ENCODE data around the gene POMT2.
"Not testable (repeated sequence)": the region's sequence is repeated elsewhere in the genome, so short reads cannot be mapped to it uniquely, and the experiment has no call there.

POMT2 gene

DNA sequence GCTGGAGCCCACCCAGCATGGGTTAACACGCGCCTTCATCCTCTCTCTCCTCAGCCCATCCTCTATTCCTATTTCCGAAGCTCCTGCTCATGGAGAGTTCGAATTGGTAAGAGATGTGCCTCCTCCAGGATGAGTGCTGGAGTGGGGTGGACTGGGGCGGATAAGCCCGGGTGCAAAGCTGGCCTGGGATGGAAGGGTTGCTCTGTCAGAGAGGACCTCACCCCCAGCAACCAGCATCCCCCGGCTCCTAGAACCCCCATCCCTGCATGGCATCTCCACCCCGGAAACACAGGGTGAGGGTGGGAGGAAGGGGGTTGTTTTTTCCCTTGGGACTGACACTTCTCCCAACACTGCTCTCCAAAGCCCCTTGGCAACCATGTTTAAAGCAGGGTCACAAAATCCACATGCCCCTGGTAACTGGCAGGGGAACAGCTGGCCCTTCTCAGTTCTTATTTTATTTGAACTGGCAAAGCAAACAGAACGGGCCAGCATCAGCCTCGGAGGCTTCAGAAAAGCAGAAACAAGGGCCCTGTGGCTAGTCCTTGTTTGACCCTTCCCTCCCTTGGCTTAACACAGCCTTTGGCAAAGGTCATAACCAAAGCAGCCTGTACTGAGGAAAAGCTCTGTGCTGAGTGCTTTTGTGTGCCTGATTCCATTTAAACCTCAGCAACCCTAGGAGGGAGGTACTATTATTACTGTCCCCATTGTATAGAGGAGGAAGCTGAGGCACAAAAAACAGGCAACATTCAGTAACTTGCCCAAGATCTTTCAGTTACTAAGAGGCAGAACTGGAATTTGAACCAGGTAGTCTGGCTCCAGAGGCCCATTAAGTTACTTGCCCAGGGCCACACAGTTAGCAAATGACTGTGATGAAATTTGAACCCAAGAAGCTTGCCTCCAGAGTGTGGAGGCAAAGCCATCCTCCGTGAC is 4.4 kb upstream of the POMT2 start:
- no peak for DNase-seq

GRCh38 chr14:77324289-77324688 is 3.6 kb upstream of the POMT2 start:
- no peak for DNase-seq

GRCh38 chr14:77323571-77323970 is 2.9 kb upstream of the POMT2 start:
- no peak for DNase-seq

- no peak for DNase-seq
These were observed 2.3 kb upstream of the POMT2 start for GRCh38 chr14:77322951-77323350.

GRCh38 chr14:77322250-77322902 is 1.7 kb upstream of the POMT2 start:
- no peak for DNase-seq

- DNase-seq = peak in 4 of 56 donors; percentile 16 to 42 (median 22)
These were observed 1.3 kb downstream of the POMT2 start for GRCh38 chr14:77319422-77319821.

DNA sequence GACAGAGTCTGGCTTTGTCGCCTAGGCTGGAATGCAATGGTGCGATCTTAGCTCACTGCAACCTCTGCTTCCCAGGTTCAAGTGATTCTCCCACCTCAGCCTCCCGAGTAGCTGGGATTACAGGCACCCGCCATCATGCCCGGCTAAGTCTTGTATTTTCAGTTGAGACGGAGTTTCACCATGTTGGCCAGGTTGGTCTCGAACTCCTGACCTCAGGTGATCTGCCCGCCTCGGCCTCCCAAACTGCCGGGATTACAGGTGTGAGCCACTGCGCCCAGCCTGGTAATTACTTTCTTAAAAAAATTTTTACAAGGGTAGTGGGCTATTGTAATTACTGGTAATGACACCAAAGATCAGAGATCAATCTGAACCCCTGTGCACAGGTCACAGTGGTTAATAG is 1.9 kb downstream of the POMT2 start:
- DNase-seq = not testable (repeated sequence)

DNA sequence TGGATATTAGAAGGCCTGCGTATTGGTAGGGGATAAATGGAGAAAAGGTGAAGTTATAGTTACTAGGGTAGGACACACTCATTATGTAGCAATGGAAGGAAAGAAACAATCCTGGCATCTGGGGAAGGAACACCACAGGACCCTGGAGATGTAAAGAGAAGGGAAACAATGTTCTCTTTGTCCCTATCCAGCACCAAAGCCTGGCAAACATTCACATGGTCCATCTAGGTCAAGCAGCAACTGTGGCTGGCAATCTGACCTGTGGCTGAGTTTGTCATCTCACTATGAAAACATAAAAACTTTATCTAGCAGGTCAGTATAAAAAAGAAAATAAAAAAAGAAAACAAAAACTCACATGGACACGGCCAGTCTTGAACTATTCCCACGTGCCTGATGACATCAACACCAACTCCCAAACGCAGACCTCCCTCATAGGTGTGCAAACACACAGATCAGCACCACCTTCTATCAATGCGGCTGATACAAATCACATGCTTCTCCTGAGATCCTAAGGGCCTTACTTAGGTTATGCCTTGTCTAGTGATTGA is 2.6 kb downstream of the POMT2 start:
- DNase-seq = peak in 16 of 56 donors; percentile 8 to 65 (median 29)

GRCh38 chr14:77316872-77317301 is 3.8 kb downstream of the POMT2 start:
- DNase-seq = peak in 1 of 56 donors; percentile 13

- DNase-seq = no peak
These were observed 4.5 kb downstream of the POMT2 start for GRCh38 chr14:77316195-77316505.

DNA sequence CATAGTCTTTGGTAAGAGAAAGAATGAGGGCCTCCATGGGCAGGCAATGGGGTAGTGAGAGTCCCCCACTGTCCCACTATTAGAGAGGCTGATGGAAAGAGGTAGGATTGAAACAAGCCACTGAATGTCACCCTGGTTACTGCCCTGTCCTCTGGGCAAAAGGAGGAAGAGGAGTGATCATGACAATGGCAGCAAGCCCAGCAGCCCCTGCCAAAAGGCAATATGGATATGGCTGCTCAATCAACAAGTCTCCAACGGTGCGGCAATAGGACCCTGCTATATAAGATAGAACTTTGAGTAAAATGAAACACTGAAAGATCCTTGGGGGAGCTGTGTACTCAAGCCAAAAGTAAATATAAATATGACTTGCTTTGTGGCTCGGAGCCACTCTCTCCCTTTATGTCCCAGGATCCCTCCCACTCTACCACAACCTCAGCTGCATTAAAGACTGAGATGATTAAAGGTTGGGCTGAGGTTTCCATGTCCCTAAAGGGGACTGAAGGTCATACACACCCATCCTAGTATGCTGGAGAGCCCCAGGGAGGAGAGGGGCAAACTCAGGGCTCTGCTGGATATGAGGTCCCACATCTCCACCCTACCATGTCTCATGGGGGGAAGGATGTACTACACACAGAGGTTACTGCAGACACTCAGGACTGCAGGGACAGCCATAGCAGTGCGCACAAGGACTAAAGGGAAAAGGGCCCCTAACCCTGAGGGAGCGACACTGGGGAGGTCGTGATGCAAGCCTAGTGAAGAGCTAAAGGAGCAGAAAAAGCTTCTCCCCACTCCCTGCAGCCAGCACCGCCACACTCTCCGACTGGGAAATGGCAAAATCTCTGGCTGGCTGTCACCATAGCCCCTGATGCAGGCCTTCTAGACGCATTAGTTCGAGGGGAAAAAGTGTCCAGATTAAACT is 5.9 kb downstream of the POMT2 start:
- DNase-seq = peak in 8 of 56 donors; percentile 18 to 58 (median 22)

DNA sequence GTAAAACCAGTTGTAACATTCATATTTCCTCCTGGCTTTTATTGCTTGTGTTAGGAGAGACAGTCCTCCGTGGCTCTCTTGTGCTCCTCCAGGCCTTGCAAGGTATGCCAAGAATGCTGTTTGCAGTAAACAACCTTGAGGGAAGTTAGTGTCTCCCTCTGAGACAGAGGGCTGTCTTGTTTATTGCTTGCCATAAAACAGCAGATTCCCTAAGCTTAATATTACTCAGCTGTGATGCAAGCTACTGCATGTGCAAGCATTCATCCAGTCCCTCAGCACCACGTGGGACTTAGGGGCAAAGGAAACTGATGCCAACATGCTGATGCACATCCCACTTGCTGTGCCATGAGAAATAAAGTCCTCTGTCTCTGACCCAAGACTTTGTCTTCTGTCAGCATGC is 6.6 kb downstream of the POMT2 start:
- DNase-seq = peak in 24 of 56 donors; percentile 16 to 70 (median 38)

- no peak for DNase-seq
These were observed 7.3 kb downstream of the POMT2 start for GRCh38 chr14:77313371-77313770.

DNA sequence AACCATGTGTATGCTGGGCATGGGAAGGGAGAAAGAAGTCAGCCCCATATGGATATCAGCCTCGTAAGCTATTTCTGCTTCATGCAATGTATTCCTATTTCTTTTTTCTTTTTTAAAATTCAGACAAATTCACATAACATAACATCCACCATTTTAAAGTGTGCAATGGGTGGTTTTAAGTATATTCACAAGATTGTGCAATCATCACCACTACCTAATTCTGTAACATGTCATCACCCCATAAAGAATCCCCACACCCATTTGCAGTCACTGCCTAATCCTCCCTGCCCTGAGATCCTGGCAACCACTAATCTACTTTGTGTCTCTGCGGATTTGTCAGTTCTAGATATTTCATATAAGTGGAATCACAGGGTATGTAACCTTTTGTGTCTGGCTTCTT is 9.5 kb downstream of the POMT2 start:
- no peak for DNase-seq

DNA sequence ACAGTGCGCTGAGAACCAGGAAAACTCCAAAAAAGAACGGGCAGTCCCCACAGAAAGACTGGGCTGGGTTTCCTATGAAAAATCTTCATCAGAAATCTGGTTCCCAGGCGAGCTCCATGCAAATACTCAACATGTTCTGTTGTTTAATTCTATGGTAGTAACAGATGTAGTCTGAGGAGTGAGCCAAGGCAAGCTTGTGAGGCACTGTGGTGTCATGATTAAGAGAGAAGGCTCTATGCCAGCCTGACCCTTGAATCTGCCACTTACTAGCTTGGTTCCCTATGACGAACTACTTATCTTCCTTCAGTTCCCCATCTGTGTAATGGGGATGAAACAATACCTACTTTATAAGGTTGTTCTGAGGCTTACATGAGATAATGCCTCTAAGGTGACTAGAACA is 10.7 kb downstream of the POMT2 start:
- no peak for DNase-seq

DNA sequence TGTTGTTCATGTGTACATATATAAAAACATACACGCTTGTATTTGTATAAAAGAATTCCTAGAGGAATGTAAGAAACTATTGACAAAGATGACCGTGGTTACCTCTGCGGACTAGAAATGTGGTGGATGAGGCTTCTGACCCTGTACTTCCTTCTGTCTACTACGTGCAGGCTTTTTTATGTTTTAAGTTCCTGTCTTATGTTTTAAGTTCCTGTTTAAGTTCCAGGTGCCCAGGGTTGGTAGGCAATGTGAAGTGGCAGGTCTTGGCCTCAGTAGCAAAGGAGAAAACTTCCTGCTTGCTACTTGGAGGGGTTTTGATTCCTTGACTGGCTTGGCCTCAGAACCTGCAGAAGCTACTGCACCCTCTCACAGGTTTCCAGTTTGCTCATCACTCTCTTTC is 11.6 kb downstream of the POMT2 start:
- DNase-seq = no peak

GRCh38 chr14:77306851-77307496 is 13.7 kb downstream of the POMT2 start:
- peak in 49 of 56 donors; percentile 20 to 84 (median 60) for DNase-seq

DNA sequence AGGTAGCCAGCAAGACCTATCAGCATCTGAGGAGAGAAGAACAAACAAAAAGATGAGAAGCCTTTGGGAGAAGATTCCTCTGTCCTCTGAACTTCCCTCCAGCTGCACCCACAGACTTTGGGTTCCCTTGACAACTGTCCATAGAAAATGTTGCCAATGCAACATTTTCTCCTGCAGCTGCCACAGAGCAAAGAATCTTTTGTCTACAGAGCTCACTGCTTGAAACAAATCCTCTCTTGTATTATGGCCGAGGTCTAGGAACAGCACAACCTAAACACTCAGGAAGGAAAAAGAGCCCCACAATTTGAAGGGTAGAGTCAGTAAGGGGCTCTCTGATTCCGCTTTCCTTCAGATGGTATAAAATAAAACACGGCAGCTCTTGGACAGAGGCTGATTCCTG is 14.3 kb downstream of the POMT2 start:
- peak in 42 of 56 donors; percentile 11 to 89 (median 61) for DNase-seq

- DNase-seq = peak in 35 of 56 donors; percentile 16 to 76 (median 48)
These were observed 15.0 kb downstream of the POMT2 start for GRCh38 chr14:77305696-77306095.

DNA sequence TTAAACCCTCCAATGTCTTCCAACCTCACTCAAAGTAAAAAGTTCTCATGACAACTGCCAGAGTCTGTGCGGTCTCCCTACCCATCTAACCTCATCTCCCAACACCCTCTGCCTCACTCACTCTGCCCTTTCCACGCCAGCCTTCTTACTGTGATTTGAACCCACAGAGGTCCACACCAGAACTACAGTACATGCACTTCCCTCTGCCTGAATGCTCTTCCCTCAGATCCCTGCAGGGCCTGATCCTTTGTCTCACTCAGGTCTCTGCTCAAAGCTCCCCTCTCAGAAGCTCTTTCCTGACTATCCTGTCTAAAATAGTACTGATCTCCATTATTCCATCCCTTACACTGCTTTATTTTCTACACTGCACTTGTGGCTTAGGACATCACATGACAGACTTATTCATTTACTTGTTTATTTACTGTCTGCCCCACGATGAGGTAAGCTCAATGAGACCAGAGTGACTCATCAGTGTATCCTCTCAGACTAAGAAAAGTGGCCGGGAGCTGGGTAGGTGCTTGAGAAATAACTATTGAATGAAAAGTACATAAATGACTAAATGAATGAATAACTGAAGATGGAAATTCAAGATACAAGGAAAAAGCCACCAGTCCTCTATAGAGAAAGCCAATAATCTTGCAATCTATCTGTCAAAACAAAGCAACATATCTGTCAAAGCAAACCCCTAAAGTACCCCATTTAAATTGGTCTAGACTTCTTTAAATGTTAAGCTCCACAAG is 17.1 kb downstream of the POMT2 start:
- DNase-seq = peak in 5 of 56 donors; percentile 16 to 31 (median 25)
